ENCODE results near the gene PVR.
"Not testable (repeated sequence)": the region's sequence is repeated elsewhere in the genome, so short reads cannot be mapped to it uniquely, and the experiment has no call there.

PVR gene

DNA sequence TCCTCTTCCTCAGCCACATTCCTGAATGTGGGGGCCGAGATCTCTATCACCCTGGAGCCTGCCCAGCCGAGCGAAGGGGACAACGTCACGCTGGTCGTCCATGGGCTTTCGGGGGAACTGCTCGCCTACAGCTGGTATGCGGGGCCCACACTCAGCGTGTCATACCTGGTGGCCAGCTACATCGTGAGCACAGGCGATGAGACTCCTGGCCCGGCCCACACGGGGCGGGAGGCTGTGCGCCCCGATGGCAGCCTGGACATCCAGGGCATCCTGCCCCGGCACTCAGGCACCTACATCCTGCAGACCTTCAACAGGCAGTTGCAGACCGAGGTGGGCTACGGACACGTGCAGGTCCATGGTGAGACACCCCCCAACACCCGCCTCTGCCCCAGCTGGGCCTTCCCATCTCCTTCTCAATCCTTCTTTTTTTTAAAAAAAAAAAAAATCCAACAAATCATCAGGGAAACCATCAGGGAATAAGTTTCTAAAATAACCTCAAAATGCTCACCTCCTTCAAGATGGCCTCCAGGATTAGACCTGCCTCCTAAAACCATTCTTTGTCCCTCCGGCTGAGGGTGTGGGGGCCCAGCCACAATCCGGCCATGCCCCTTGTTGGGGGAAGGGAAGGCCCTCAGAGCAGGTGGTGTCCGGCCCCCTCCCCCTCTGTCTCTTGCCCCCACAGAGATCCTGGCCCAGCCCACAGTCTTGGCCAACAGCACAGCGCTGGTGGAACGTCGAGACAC is 59.8 kb downstream of the PVR start:
- no peak for DNase-seq

DNA sequence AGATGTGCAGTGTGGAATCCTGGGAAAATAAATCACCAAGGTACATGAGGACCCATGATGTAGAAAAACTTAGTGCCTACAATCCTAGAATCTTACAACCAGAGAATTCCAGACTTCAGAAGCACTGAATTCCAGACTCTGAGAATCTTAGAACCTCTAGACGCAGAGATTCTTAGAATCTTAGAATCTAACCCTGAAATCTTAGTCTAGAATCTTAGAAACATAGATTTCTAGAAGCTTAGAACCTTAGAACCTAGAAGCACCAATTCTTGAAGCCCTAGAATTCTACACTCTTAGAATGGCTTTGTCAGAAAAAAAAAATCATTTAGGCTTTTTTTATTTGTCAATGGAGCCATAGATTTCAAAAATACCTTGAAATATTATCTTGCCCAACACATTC is 61.3 kb downstream of the PVR start:
- no peak for DNase-seq

DNA sequence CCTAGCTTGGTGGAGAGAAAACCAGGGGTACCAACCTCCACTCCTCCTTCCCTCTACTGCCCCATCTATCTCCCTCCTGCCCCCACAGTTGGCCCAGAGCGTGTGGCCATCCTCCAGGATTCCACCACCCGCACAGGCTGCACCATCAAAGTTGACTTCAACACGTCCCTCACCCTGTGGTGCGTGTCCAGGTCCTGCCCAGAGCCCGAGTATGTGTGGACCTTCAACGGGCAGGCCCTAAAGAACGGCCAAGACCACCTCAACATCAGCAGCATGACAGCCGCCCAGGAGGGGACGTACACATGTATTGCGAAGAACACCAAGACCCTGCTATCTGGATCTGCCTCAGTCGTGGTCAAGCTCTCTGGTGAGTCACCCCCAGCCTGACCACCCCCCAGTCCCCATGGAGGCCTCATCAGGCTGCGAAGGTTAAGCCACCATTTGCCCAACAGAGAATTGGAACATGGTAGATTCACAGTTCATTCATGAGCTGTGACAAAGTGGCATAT is 61.8 kb downstream of the PVR start:
- no peak for DNase-seq

DNA sequence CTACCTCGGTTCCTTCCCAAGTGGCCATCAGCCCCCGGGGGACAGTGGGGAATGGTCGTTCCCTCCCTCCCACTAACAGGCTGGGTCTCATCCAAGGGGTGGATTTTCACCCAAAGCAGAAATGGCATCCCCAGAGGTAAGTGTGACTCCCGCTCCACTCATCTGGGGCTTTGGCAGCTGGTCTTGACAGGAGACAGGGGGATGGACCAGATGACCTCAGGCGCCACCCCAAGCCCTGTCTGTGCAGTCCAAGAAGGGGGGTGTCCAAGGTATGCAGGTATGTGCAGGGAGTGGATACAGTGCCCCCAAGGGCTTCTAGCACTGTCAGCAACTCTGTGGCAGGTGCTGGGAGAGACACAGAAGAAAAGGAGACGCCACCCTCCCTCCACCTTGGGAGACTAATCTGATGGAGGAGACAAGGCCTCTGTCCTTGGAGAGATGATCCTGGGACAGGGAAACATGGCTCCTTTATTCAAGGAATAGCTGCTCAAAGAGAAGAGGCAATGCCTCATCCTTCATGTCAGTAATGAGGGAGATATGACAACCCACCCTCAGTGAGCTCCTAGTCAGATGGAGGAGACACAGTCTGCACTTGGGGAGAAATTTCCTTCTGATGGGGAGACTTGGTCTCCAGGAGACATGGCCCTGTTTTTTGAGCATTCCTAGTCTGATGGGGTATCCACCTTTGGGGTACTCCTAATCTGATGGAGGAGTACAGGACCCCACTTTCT is 63.0 kb downstream of the PVR start:
- DNase-seq = no peak

DNA sequence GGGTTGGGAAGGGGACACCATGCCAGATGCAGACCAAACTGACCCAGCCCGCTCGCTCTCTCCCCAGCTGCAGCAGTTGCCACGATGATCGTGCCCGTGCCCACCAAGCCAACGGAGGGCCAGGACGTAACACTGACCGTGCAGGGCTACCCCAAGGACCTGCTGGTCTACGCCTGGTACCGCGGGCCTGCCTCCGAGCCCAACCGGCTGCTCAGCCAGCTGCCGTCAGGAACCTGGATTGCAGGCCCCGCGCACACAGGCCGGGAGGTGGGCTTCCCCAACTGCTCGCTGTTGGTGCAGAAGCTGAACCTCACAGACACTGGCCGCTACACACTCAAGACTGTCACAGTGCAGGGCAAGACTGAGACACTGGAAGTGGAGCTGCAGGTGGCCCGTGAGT is 64.1 kb downstream of the PVR start:
- no peak for DNase-seq

DNA sequence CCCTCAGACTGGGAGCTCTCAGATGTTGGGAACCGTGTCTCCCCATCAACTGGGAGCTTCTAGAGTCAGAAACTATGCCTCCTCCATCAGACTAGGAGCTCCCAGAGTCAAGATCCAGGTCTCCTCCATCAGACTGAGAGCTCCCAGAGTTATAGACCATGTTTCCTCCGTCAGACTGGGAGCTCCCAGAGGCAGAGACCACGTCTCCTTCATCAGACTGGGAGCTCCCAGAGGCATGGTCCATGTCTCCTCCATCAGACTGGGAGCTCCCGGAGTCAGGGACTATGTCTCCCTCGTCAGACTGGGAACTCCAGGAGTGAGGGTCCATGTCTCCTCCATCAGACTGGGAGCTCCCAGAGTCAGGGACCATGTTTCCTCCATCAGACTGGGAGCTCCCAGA is 65.2 kb downstream of the PVR start:
- no peak for DNase-seq

DNA sequence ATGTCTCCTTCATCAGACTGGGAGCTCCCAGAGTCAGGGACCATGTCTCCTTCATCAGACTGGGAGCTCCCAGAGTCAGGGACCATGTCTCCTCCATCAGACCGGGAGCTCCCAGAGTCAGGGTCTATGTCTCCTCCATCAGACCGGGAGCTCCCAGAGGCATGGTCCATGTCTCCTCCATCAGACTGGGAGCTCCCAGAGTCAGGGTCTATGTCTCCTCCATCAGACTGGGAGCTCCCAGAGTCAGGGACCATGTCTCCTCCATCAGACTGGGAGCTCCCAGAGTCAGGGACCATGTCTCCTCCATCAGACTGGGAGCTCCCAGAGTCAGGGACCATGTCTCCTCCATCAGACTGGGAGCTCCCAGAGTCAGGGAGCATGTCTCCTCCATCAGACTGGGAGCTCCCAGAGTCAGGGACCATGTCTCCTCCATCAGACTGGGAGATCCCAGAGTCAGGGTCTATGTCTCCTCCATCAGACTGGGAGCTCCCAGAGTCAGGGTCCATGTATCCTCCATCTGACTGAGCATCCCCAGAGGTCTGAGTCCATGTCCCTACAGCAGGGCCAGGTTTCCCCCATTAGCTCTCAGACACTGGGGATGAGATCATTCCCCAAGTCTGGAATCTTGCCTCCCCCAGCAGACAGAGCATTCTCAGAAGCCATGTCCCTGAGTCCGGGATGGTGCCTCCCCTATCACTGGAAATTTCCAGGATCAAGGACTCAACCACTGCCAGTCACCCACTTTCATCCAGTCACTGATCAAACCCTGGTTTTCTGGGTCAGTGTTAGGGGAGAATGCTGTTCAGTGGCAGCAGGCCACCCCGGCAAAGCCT is 65.9 kb downstream of the PVR start:
- DNase-seq = not testable (repeated sequence)

DNA sequence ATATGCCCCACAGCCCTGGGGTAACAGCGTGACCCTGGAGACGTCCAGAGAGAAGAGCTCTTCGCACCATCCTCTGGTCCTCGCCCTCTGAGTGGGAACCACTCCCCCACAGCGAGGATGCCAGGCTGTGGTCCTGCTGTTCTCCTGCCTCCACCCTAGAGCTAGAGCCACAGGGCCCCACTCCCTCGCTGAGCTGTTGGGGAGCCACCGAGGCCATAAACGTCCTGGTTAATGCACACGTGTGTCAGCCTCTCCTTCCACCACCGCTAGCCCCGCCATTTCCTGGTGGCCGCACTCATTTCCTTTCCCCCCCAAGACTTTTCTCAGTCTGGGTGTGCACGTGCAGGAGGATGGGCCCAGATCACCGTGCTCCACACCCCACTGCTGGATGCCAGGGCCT is 66.8 kb downstream of the PVR start:
- no peak for DNase-seq

DNA sequence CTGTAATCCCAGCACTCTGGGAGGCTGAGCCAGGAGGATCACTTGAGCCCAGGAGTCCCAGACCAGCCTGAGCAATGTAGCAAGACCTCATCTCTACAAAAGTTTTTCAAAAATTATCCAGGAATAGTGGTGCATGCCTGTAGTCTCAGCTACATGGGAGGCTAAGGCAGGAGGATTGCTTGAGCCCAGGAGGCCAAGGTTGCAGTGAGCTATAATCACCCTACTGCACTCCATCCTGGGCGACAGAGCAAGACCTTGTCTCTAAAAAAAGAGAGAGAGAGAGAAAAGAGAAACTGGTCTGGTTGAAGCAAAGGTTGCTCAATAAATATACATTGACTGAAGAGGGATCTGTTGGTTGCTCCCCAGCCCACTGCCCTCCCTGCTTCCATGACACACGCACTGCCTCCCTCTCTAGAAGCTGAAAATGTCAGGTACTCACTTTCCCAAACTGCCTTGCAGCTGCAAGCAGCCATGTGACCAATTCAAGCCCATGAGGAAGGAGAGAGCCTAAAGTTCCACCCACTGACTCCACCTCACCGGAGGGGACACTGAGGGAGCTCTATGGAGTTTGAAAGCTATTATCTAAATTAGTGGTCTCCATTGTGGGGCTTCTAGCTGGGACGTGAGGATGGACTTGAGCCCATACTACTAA is 69.3 kb downstream of the PVR start:
- DNase-seq = peak in 1 of 2 experiments; percentile 25

All from NCI-H526 (cell line).